Measurements from ENCODE around the gene RIPPLY3. TPM values are rescaled to one million over a fixed set of nuclear protein-coding genes. Genes with fewer than 3 reads are reported as not detected.

The RIPPLY3 gene
- 0.24 TPM in 1 of 2 replicates, not detected in the other for total RNA-seq

DNA sequence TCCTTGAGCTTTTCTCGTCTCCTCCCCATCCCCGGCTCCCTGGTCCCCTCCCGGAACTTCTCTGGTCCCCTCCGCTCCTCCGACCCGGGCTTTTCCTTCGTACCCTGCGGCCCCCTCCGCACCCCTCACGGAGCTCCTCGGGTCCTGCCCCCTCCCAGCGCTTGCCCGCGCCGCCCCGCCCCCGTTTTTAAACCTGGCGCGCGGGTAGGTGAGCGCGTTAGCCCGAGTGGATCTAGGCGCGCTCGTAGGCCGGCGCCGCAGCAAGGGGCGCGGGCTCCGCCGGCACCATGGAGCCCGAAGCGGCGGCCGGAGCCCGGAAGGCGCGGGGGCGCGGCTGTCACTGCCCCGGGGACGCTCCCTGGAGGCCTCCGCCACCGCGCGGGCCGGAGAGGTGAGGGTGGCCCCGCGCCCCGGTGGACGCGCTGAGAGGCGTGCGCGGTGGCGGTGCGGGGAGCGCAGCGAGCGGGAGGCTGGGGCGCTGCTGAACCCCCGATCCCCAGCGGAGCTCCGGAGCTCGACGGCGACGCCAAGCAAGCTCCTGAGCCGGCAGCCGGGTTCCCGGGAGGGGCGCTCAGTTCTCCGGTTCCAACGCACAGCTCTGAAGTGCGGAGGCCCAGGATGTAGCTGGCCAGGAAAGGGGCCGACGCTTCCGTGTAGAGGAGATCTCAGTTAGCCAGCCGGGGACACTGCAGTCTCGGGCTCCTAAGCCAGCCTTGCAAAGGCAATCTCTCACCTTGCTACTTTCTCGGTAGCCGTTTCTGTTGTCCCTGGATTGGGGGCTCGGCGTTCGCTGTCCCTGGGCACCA is at the start of gene RIPPLY3:
TSS of gene RIPPLY3 (plus strand) at position 217 of the 806 bp plus-strand sequence. CDS start at position 288, 71 bp downstream.

DNA sequence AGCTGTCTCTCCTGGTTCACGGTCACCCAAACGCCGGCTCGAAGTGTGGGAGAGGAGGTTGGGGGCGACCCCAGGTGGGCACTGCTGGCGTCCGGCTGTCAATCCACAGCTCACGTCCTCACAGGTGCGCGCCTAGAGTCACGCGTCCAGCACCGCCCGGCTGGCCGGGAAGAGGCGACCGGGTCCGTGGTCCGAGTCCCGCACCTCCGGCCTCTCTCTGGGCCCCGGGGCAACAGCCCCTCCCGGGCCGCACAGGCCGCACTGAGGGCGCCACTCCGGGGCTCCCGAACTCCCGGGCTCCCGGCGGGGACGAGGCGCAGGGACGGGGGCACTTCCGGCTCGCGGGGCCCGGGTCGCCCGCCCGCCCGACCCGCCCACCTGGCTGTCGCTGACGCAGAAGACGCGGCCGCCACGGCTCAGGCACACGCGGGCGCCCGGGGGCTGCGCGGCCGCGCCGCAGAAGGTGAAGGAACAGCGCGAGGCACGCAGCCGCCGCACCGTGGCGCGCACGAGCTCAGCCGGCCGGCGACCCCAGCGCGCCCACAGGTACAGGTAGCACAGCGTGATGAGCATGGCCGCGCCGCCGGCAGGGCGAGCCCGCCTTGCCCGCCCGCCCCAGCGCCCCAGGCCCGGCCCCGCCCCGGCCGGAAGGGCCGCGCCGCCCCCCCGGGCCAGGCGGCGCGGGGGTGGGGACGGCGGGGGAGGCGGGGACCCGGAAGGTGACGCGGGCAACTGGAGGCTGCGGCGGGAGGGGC is 40.3 kb upstream of the RIPPLY3 start, which contains the start of gene HLCS:
TSS of gene HLCS (minus strand) at position 604 of the 755 bp plus-strand sequence. CDS start at position 573, 31 bp downstream.

Other genes starting within 250 kb of the RIPPLY3 start
- 23.7 and 23.9 TPM in 2 replicates for gene HLCS, start 40.0 kb upstream of the RIPPLY3 start, total RNA-seq
- gene PIGP, start 66.4 kb downstream of the RIPPLY3 start, total RNA-seq = 7.5 and 9.8 TPM in 2 replicates
- 142 and 149 TPM in 2 replicates for gene TTC3, start 66.6 kb downstream of the RIPPLY3 start, total RNA-seq